ENCODE measurements around the gene RAB31. TPM values are rescaled to one million over a fixed set of nuclear protein-coding genes. Genes with fewer than 3 reads are reported as not detected.

RAB31 gene
- total RNA-seq, 1 donor from 2014 or later: 44.2 TPM

DNA sequence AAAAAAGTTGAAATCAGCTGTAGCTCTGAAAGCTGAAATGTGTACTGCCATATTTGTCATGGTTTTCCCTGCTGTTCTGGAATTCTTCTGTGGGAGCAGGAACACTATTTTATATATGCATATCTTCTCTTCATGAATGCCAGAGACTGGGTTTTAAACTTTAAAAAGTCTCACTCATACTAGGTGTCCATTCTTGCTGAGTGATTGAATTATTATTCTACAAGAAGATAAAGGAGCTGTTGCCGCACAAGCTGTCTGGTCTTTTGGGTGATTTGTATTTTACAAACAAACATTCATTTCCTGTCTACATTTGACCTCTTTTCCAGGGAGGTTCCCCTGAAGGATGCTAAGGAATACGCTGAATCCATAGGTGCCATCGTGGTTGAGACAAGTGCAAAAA is 137.2 kb downstream of the RAB31 start:
- no peaks in the 10 kb centered on the region for H3K27me3 ChIP-seq (ENCODE audit: control insufficient read depth, insufficient read depth, low read length)
- no peaks in the 10 kb centered on the region for H3K36me3 ChIP-seq (ENCODE audit: control insufficient read depth, insufficient read depth, low read length)
- TF ChIP-seq, protein P1, sequence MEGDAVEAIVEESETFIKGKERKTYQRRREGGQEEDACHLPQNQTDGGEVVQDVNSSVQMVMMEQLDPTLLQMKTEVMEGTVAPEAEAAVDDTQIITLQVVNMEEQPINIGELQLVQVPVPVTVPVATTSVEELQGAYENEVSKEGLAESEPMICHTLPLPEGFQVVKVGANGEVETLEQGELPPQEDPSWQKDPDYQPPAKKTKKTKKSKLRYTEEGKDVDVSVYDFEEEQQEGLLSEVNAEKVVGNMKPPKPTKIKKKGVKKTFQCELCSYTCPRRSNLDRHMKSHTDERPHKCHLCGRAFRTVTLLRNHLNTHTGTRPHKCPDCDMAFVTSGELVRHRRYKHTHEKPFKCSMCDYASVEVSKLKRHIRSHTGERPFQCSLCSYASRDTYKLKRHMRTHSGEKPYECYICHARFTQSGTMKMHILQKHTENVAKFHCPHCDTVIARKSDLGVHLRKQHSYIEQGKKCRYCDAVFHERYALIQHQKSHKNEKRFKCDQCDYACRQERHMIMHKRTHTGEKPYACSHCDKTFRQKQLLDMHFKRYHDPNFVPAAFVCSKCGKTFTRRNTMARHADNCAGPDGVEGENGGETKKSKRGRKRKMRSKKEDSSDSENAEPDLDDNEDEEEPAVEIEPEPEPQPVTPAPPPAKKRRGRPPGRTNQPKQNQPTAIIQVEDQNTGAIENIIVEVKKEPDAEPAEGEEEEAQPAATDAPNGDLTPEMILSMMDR (IDR thresholded peaks at IDR 0.05; ENCODE audit: insufficient read depth, low read length, poor library complexity, severe bottlenecking): no peak
- no peak overlapping the region for H3K4me3 ChIP-seq (ENCODE audit: low read depth, low read length)
- no peak for DNase-seq (ENCODE audit: low read depth)

DNA sequence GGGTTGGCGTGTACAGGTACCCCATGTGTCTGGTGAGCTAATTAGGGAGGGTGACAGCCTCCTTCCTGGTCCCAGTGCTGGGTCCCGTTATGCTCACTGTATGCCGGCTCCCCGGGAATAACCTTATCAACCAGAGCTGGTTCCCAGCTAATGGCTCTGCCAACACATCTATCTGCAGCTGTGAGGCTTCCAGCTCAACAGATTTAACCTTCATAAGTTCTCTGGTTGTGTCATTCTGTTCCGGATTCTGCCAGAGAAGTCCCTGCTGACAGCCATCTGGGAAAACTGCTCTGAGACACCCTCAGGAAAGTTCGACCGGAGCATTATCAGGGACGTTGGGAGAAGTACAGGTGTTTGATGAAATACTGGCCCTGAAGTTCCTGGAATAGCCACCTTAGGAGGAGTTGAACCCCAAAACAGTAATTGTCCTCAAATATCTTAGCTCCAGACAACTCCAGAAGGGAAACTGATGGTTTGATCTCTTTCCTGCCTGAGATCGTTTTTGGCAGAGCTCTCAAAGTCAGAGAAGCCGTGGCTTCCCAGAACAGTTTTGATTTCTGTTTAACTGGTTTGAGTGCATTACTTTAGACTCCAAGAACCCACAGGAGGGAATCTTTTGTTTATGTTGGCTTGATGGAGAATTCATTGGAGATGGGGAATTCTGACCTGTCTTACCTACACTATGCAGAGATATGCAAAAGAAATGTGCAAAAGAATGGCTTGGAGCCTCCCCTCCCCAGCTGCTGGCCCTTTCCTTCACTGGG is 138.2 kb downstream of the RAB31 start:
- H3K36me3 ChIP-seq (ENCODE audit: control insufficient read depth, insufficient read depth, low read length): no peaks in the 10 kb centered on the region
- TF ChIP-seq, protein P1 (IDR thresholded peaks at IDR 0.05; ENCODE audit: insufficient read depth, low read length, poor library complexity, severe bottlenecking): no peak
- no peaks in the 10 kb centered on the region for H3K27me3 ChIP-seq (ENCODE audit: control insufficient read depth, insufficient read depth, low read length)
- no peak overlapping the region for H3K4me3 ChIP-seq (ENCODE audit: low read depth, low read length)
- DNase-seq (ENCODE audit: low read depth): no peak

DNA sequence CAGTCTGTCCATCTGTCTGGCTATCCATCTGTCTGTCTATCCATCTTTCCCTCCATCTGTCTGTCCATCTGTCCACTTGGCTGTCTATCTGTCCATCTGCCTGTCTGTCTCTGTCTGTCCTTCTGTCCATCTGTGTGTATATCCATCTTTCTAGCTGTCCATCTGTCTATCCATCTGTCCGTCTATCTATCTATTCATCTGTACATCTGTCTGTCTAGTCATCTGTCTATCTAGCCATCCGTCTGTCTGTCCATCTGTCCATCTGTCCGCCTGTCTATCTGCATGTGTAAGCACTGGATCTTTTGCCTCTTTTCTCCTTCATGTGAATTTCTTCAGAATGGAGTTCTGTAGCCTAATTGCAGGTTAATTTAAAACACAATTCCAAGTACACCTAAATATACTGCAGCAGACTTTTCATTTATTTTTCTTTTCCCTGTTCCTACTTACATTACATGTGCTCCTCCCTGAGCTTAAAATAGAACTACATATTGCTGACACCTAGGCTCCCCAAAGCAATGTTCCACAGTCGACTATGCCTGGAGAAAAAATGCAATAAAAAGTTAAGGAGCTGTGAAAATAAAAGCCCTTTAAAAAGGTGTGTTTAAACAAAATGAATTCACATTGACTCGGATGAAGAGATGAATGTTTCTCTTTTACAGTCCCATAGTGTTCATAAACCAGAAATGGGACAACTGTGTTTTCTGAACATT is 140.2 kb downstream of the RAB31 start:
- no peaks in the 10 kb centered on the region for H3K27me3 ChIP-seq (ENCODE audit: control insufficient read depth, insufficient read depth, low read length)
- H3K4me3 ChIP-seq (ENCODE audit: low read depth, low read length): no peak overlapping the region
- no peaks in the 10 kb centered on the region for H3K36me3 ChIP-seq (ENCODE audit: control insufficient read depth, insufficient read depth, low read length)
- TF ChIP-seq, protein P1 (IDR thresholded peaks at IDR 0.05; ENCODE audit: insufficient read depth, low read length, poor library complexity, severe bottlenecking): no peak
- no peak for DNase-seq (ENCODE audit: low read depth)

DNA sequence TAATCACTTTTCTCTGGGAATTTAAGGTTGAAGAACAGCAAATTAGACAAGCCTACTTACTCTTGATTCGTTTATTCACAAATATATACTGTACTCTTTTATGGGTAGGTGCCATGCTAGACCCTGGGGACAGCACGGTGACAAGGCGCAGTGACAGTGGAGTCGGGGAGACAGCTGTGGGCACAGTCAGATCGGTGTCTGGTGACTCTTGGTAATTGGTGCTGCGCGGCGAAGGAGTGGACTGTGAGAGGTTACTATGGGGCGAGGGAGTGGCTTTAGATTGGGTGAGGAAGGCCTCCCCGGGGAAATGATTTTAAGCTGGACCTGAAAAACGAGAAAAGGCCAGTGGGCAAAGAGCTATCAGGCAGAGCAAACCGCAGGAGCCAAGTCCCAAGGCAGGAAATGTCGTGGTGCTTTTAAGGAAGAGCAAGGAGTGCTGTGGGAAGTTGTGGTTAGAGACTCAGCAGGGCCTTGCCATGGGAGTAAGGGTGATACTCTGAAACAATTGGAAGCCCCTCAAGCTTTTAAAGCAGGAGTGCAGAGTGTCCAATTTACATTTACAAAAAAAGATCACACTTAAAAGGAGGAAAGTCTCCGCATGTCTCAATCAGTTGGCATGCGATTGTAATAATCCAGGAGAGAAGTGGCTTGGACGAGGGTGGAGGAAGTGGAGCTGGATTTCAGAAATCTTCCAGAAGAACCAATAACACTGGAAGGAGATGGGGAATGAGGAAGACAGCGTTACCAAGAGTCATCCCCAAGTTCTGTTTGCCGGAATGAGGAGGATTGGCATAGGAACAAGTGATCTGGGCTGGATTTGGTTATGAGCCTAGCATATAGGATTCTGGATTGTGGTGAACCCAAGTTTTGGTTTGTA is 141.5 kb downstream of the RAB31 start:
- DNase-seq (ENCODE audit: low read depth): no peak
- H3K4me3 ChIP-seq (ENCODE audit: low read depth, low read length): no peak overlapping the region
- no peaks in the 10 kb centered on the region for H3K36me3 ChIP-seq (ENCODE audit: control insufficient read depth, insufficient read depth, low read length)
- TF ChIP-seq, protein P1 (IDR thresholded peaks at IDR 0.05; ENCODE audit: insufficient read depth, low read length, poor library complexity, severe bottlenecking): no peak
- no peaks in the 10 kb centered on the region for H3K27me3 ChIP-seq (ENCODE audit: control insufficient read depth, insufficient read depth, low read length)

DNA sequence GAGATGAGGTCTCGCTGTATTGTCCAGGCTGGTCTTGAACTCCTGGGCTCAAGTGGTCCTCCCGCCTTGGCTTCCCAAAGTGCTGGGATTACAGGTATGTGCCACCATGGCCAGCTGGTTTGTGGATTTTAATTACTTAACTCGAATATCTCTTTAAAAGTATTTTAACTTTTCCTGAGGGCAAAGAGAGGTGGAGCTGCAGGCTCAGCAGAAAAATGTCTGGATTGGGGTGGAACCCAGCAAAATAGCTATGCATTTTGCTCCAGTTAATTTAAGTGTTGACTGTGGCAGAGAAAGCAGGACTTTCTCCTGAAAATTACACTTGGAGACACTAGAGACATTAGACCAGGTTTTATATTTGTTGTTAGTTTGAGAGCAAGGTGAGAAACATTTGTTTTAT is 142.2 kb downstream of the RAB31 start:
- Histone ChIP-seq H3K4me3 (ENCODE audit: low read depth, low read length) (no peak overlapping the region), H3K36me3 (ENCODE audit: control insufficient read depth, insufficient read depth, low read length) (no peaks in the 10 kb centered on the region), H3K27me3 (ENCODE audit: control insufficient read depth, insufficient read depth, low read length) (no peaks in the 10 kb centered on the region)
- DNase-seq (ENCODE audit: low read depth): no peak
- TF ChIP-seq, protein P1 (IDR thresholded peaks at IDR 0.05; ENCODE audit: insufficient read depth, low read length, poor library complexity, severe bottlenecking): no peak
